ENCODE results near the gene MZB1. TPM values are rescaled to one million over a fixed set of nuclear protein-coding genes. Genes with fewer than 3 reads are reported as not detected.

MZB1 gene
- total and polyA plus RNA-seq, 2 of the 13 experiments (the other 11 are each of a cell fraction or from before 2014, with no cell fraction given): 0.31 to 0.40 TPM

DNA sequence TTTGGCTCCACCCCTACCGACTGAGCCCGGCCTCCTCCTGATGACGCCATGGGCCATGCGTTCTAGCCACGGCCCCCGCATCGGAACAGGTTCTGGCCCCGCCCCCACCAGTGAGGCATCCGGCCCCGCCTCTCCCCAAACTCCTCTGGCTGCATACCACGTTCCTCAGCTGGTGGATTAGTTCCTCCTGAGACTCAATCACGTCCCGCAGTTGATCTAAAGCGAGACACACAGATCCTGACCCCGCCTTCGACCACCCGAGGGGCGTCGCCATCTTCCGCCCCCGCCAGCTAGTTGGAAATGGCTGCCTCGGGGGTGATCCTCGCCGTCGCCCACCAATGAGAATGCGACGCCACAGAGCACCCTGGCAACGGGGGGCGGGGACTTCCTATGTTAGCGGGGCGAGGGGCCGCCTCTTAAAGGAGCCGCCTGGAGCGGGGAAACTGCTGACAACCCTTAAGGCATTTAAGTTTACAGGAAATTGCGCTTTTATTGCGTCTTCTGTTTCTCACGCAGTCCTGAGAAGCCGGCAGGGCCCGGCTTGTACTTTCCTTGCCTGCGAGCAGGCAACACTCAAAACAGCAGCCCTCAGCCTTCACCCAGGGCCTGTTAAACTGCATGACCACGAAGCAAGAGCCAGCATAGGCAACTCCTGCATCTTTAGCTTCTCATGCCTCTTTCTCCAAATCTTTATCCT is 14.2 kb upstream of the MZB1 start, which contains the start of gene SPATA24 (continued):
- peak; percentile 24; the same call in 1 of the 2 replicates for TF ChIP-seq NR2C2 (CRISPR knock-in tag; IDR thresholded peaks at IDR 0.05; ENCODE audit: borderline replicate concordance)
- peak; percentile 70; the same call in 1 of the 2 replicates for TF ChIP-seq ZNF839 (CRISPR knock-in tag; IDR thresholded peaks at IDR 0.05; ENCODE audit: borderline replicate concordance)
- TF ChIP-seq, protein P1, sequence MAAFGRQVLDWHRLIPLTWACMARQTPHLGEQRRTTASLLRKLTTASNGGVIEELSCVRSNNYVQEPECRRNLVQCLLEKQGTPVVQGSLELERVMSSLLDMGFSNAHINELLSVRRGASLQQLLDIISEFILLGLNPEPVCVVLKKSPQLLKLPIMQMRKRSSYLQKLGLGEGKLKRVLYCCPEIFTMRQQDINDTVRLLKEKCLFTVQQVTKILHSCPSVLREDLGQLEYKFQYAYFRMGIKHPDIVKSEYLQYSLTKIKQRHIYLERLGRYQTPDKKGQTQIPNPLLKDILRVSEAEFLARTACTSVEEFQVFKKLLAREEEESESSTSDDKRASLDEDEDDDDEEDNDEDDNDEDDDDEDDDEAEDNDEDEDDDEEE (CRISPR knock-in tag; IDR thresholded peaks at IDR 0.05): no peak
- TF ChIP-seq, protein P2, sequence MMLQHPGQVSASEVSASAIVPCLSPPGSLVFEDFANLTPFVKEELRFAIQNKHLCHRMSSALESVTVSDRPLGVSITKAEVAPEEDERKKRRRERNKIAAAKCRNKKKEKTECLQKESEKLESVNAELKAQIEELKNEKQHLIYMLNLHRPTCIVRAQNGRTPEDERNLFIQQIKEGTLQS (CRISPR knock-in tag; IDR thresholded peaks at IDR 0.05): no peak
- peak; percentile 73 for TF ChIP-seq ZNF501 (CRISPR knock-in tag; IDR thresholded peaks at IDR 0.05)
- TF ChIP-seq MYC (CRISPR knock-in tag; IDR thresholded peaks at IDR 0.05; ENCODE audit: borderline replicate concordance): peak; percentile 66; the same call in 1 of the 2 replicates
- TF ChIP-seq, protein P3, sequence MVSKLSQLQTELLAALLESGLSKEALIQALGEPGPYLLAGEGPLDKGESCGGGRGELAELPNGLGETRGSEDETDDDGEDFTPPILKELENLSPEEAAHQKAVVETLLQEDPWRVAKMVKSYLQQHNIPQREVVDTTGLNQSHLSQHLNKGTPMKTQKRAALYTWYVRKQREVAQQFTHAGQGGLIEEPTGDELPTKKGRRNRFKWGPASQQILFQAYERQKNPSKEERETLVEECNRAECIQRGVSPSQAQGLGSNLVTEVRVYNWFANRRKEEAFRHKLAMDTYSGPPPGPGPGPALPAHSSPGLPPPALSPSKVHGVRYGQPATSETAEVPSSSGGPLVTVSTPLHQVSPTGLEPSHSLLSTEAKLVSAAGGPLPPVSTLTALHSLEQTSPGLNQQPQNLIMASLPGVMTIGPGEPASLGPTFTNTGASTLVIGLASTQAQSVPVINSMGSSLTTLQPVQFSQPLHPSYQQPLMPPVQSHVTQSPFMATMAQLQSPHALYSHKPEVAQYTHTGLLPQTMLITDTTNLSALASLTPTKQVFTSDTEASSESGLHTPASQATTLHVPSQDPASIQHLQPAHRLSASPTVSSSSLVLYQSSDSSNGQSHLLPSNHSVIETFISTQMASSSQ (IDR thresholded peaks at IDR 0.05; ENCODE audit: low read depth): no peak
- TF ChIP-seq, protein P3 (CRISPR knock-in tag; IDR thresholded peaks at IDR 0.05; ENCODE audit: borderline replicate concordance): peak; percentile 60; the same call in 1 of the 2 replicates
- peak; percentile 85 for TF ChIP-seq RFX3 (CRISPR knock-in tag; IDR thresholded peaks at IDR 0.05)
- TF ChIP-seq, protein P4, sequence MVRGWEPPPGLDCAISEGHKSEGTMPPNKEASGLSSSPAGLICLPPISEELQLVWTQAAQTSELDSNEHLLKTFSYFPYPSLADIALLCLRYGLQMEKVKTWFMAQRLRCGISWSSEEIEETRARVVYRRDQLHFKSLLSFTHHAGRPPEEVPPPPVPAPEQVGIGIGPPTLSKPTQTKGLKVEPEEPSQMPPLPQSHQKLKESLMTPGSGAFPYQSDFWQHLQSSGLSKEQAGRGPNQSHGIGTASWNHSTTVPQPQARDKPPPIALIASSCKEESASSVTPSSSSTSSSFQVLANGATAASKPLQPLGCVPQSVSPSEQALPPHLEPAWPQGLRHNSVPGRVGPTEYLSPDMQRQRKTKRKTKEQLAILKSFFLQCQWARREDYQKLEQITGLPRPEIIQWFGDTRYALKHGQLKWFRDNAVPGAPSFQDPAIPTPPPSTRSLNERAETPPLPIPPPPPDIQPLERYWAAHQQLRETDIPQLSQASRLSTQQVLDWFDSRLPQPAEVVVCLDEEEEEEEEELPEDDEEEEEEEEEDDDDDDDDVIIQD (CRISPR knock-in tag; IDR thresholded peaks at IDR 0.05; ENCODE audit: low read depth): no peak
- TF ChIP-seq ZNF879 (CRISPR knock-in tag; IDR thresholded peaks at IDR 0.05): no peak
- TF ChIP-seq ZNF138 (CRISPR knock-in tag; IDR thresholded peaks at IDR 0.05; ENCODE audit: low read depth): 0 out of 2 replicates have a peak, but pooled peaks have one; percentile 14
- peak; percentile 72 for TF ChIP-seq HIVEP1 (CRISPR knock-in tag; IDR thresholded peaks at IDR 0.05)
- TF ChIP-seq ZFY (CRISPR knock-in tag; IDR thresholded peaks at IDR 0.05): peak; percentile 43; the same call in 1 of the 2 replicates
- TF ChIP-seq KLF6 (CRISPR knock-in tag; IDR thresholded peaks at IDR 0.05): no peak
- peak; percentile 69 for TF ChIP-seq RBM22 (optimal IDR thresholded peaks at IDR 0.05; ENCODE audit: low read length)
- peak; percentile 74 for TF ChIP-seq POLR2G (IDR thresholded peaks at IDR 0.05; ENCODE audit: low read depth, low read length)
- TF ChIP-seq ZNF136 (CRISPR knock-in tag; IDR thresholded peaks at IDR 0.05; ENCODE audit: low read depth): peak; percentile 40; the same call in 1 of the 2 replicates
- TF ChIP-seq KMT2A (CRISPR knock-in tag; IDR thresholded peaks at IDR 0.05): 0 out of 2 replicates have a peak, but pooled peaks have one; percentile 16
- peak; percentile 88; the same call in 2 of the 3 replicates for TF ChIP-seq MXI1 (IDR thresholded peaks at IDR 0.05; ENCODE audit: borderline replicate concordance, low read depth, low read length)
- TF ChIP-seq AHR (CRISPR knock-in tag; IDR thresholded peaks at IDR 0.05): no peak
- TF ChIP-seq ZNF225 (CRISPR knock-in tag; IDR thresholded peaks at IDR 0.05): peak; percentile 78; the same call in 1 of the 2 replicates
- 0 out of 2 replicates have a peak, but pooled peaks have one; percentile 74 for TF ChIP-seq SMAD9 (CRISPR knock-in tag; IDR thresholded peaks at IDR 0.05)
